ENCODE data around the gene SERPINB3.
"Not testable (repeated sequence)": the region's sequence is repeated elsewhere in the genome, so short reads cannot be mapped to it uniquely, and the experiment has no call there.

SERPINB3 gene

DNA sequence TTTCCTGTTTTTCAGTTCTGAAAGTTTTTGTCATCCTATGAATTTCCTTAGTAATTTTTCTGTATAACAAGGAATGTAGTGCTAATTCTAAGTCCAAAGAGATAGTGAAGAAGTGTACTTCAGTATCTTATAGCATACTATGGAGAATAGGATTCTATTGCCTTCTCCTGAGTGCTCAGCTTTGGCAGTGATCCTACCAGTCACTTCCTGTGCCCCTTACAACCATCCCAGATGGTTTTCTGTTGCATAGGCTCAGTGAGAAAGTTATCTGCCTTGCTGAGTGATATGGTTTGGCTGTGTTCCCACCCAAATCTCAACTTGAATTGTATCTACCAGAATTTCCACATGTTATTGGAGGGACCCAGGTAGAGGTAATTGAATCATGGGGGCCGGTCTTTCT lies 17.0 kb downstream of the SERPINB3 start:
- DNase-seq, result not testable (repeated sequence)

GRCh38 chr18:63644142-63644541 lies 17.6 kb downstream of the SERPINB3 start, which contains the start of gene SERPINB4:
TSS of gene SERPINB4 (minus strand) at chr18:63644256. CDS start at chr18:63643577, 679 bp downstream.
- not testable (repeated sequence) for DNase-seq

GRCh38 chr18:63642668-63643356 lies 18.9 kb downstream of the SERPINB3 start:
- DNase-seq, result not testable (repeated sequence)

- DNase-seq, result not testable (repeated sequence)
Observed at GRCh38 chr18:63641157-63641680, 20.5 kb downstream of the SERPINB3 start.

GRCh38 chr18:63637703-63638102 lies 24.0 kb downstream of the SERPINB3 start:
- no peak for DNase-seq

- no peak for DNase-seq
Observed at GRCh38 chr18:63627819-63628218, 33.9 kb downstream of the SERPINB3 start.

- no peak for DNase-seq
Observed at GRCh38 chr18:63626431-63626830, 35.3 kb downstream of the SERPINB3 start.

- DNase-seq, result no peak
Observed at GRCh38 chr18:63624863-63625262, 36.8 kb downstream of the SERPINB3 start.

GRCh38 chr18:63619661-63620060 lies 42.0 kb downstream of the SERPINB3 start:
- DNase-seq, result no peak

DNA sequence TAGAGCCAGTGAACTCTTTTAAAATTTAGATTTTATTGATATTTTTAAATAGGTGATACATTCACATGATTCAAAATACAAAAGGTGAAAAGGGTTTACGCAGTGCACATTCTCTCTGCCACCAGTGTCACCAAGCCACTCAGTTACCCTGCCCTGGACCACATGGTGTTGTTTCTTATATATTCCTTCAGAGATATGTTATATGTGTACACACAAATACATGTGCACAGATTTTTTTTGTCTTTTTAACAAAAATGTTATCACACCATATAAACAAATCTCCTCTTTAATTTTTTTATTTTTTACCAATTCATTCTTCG lies 43.8 kb downstream of the SERPINB3 start:
- DNase-seq, result no peak

DNA sequence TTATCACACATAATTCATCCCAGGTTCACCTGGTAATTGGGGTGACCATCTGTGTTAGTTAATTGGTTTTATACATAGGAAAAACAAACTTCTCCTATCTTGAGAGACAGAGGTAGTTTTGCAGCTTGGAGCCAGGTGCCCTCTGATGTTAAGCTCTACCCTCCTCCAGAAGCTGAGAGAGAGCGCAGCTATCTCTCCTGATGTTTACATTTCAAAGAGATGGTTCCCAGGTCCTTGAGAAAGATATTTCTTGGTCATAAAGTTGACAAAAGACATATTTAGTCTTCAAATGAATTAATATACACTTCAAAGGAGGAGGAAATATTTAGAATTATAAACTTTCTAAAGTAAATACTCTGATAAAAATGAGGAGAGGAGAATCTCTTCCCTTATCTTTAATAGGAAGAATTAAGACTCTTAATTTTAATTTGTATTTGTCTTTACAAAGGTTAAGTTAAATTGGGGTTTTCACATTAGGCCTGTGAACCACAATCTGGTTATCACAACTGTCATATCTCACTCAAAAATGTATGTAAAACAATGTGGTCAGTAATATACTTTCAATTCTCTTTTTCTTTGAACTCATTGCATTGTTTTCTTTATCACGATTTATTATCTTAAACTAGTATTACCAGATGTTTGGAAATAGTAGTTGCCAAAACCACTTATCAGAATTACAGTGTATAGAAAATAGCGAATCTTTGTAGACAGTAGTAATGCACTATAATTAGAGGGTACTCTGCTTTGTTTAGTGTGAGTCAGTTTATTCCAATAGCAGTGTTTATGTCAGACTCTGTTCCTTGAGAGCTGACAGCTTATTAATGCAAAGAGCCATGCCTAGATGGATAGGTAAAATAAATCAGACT lies 44.4 kb downstream of the SERPINB3 start:
- no peak for DNase-seq

DNA sequence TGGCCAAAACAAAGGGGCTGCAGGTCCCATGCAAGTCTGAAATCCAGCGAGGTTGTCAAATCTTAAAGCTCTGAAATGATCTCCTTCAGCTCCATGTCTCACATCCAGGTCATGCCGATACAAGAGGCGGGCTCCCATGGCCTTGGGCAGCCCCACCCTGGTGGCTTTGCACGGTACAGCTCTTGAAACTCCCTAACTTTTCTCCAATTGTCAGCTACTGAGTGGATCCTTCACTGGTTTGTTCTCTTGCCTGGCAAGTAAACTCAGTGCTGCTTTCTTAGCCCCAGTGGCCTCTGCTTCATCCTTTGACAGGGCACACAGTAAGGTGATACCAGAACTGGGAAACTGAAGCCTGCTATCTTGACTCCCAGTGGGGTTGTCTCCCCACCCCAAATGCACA lies 48.3 kb downstream of the SERPINB3 start:
- no peak for DNase-seq

GRCh38 chr18:63606526-63606925 lies 55.2 kb downstream of the SERPINB3 start:
- DNase-seq, result no peak
